GM12875 (cell line): ENCODE measurements around the gene CACNA1C.

ENCODE experiments used
- H3K4me3 ChIP-seq: one replicate; pipeline ENCODE4 v1.5.1; 2011; ENCODE audit warnings: low read depth, low read length, control low read depth
- CTCF ChIP-seq: IDR thresholded peaks from 2 replicates; pipeline ENCODE4 v1.5.1; 2011; ENCODE audit warnings: low read depth, mild to moderate bottlenecking, control low read depth, inconsistent platforms, low read length, moderate library complexity, borderline replicate concordance; ENCODE audit not compliant: insufficient read depth

The CACNA1C gene

GRCh38 chr12:2642176-2642892, 589.5 kb downstream of the CACNA1C start:
- TF ChIP-seq CTCF: no peak
- no peak overlapping the region for H3K4me3 ChIP-seq

DNA sequence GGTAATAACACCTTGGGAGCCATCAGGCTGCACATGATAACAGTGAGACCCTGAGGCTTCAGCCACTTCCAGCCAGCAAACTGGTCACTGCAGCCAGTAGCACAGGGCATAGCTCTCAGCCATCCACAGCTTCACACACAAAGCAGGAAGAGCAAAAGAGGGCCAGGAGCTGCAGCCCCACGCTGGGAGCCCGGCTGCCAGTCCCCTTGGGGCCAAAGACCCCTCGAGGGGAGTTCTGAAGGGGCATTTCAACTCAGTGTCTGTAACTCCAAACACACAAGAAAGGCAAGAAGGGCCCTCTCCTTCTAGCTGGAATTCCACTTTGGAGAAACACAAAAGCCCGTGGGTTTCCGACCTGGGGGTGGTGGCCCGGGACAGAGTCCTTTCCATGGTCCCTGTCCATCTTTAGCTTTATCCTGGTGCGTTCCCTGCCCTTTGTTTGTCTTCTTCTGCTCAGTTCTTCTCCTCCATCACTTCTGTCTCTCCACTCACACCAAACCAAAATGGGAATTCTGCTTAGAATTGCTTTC, 590.2 kb downstream of the CACNA1C start:
- no peak overlapping the region for H3K4me3 ChIP-seq
- no peak for TF ChIP-seq CTCF

DNA sequence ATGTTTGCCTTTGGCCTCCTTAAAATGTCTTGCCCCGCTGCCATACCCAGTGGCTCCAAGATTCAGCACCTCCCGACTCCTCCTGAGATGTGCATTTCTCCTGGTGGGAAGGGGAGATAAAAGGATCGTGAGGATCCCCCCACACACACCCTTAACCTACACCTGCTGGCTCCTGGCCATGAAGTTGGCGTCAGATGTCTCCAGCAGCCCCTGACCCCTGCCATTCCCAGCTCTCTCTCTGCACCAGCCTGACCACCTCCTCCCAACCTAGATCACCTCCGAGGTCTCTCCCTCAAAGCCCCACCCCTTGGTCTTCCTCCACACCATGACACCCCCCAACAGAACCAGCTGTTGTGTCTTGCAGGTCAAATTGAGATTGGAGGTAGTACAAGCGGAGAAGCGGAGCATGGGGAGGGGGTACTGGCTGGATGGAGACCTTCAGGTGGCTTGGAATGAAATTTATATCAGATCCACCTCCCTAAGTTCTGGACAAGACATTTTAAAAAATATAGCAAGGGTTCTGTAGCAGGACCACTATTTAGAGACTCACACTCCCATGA, 590.9 kb downstream of the CACNA1C start:
- TF ChIP-seq CTCF: no peak
- no peak overlapping the region for H3K4me3 ChIP-seq

DNA sequence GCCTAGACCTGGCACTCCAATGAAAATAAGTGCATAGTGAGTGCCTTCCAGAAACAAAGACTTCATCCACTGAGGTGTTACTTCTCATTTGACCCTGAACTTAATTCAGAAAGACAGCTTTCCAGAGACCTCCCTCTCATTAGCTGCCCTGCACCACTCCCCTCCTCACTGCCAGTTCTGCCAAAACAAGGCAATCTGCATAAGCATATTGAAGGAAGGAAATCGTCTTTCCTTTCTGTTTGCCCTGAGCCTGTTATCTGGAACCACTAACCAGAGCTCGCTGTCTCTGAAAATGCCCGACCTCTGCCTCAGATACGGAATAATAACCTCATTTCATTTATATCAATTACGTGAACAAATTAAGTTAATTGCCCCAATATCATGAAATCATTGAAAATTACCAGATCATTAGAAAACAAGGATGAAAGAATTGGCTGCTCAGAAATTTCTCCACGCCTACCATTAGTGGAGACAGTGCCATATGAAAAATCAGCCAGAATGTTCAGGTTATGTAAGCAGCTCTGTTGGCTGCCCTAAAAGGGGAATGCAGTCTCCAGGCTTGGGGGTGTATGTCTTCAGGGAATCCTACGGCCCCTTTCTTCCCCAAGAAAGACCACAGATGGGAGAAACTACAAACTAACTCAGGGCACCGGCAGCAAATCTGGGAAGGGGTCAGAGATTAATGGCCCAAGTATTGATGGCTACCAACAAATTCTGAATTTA, 592.1 kb downstream of the CACNA1C start:
- no peak overlapping the region for H3K4me3 ChIP-seq
- TF ChIP-seq CTCF: no peak

- TF ChIP-seq CTCF: no peak
- H3K4me3 ChIP-seq: no peak overlapping the region
Measured at GRCh38 chr12:2645460-2645859, 592.7 kb downstream of the CACNA1C start.

GRCh38 chr12:2646341-2646740, 593.6 kb downstream of the CACNA1C start:
- no peak for TF ChIP-seq CTCF

More at GRCh38 chr12:2646341-2646740, 593.6 kb downstream of the CACNA1C start:
- H3K4me3 ChIP-seq: no peak overlapping the region
